Femur (tissue), 1 donor: ENCODE results near the gene NFIB.
A peak's percentile ranks its signal among the peaks of the same experiment; 100 is the strongest.

ENCODE experiments used
- DNase-seq: peaks from one replicate; pipeline ENCODE4 v3.0.0-alpha.2; 2017

Gene NFIB

GRCh38 chr9:14272927-14273528 lies 40.9 kb downstream of the NFIB start:
- no peak for DNase-seq

- peak; percentile 93 for DNase-seq
Measured at GRCh38 chr9:14271093-14271673, 42.8 kb downstream of the NFIB start.

GRCh38 chr9:14270358-14271092 lies 43.4 kb downstream of the NFIB start:
- no peak for DNase-seq

- DNase-seq, result no peak
Measured at GRCh38 chr9:14269916-14270315, 44.0 kb downstream of the NFIB start.

GRCh38 chr9:14263707-14264483 lies 50.0 kb downstream of the NFIB start:
- DNase-seq, result no peak

- no peak for DNase-seq
Measured at GRCh38 chr9:14262827-14263226, 51.1 kb downstream of the NFIB start.

- no peak for DNase-seq
Measured at GRCh38 chr9:14261616-14262015, 52.3 kb downstream of the NFIB start.

GRCh38 chr9:14260101-14260500 lies 53.8 kb downstream of the NFIB start:
- DNase-seq, result no peak

- no peak for DNase-seq
Measured at GRCh38 chr9:14258660-14259239, 55.2 kb downstream of the NFIB start.

- no peak for DNase-seq
Measured at GRCh38 chr9:14258156-14258555, 55.8 kb downstream of the NFIB start.

GRCh38 chr9:14256588-14256987 lies 57.4 kb downstream of the NFIB start:
- no peak for DNase-seq

GRCh38 chr9:14251154-14252071 lies 62.5 kb downstream of the NFIB start:
- DNase-seq, result peak; percentile 72

- no peak for DNase-seq
Measured at GRCh38 chr9:14250794-14251153, 63.2 kb downstream of the NFIB start.

- DNase-seq, result no peak
Measured at GRCh38 chr9:14249527-14249926, 64.4 kb downstream of the NFIB start.

GRCh38 chr9:14248149-14248548 lies 65.8 kb downstream of the NFIB start:
- DNase-seq, result no peak

GRCh38 chr9:14247577-14247976 lies 66.4 kb downstream of the NFIB start:
- DNase-seq, result no peak

GRCh38 chr9:14246951-14247350 lies 67.0 kb downstream of the NFIB start:
- DNase-seq, result no peak

- DNase-seq, result no peak
Measured at GRCh38 chr9:14245901-14246525, 67.9 kb downstream of the NFIB start.

- DNase-seq, result peak; percentile 37
Measured at GRCh38 chr9:14243514-14244042, 70.4 kb downstream of the NFIB start.

- no peak for DNase-seq
Measured at GRCh38 chr9:14242150-14242805, 71.7 kb downstream of the NFIB start.

- no peak for DNase-seq
Measured at GRCh38 chr9:14240537-14240936, 73.4 kb downstream of the NFIB start.
